GM23338 (cell line): ENCODE data around the gene TAGLN3.

Experiments used
- CREB1 ChIP-seq: fragments of 250-450 bp; sonication (Bioruptor Pico); IDR thresholded peaks from 2 replicates; pipeline ENCODE4 v1.5.0; 2020; ENCODE audit warnings: low read depth, mild to moderate bottlenecking, moderate library complexity
- CTCF ChIP-seq, 2 experiments: fragments of 200-600 bp in 1 of 2; sonication (generic) in 1 of 2; conservative IDR thresholded peaks; 2 replicates each; pipeline versions ENCODE4 v1.5.1 to v1.6.1; 2016 to 2017; ENCODE audit warnings: antibody characterized with exemption in 2 of 2, low read depth in 2 of 2, mild to moderate bottlenecking in 2 of 2, moderate library complexity in 1 of 2
- EZH2 ChIP-seq: fragments of 200-600 bp; sonication (generic); IDR thresholded peaks from one replicate; pipeline ENCODE4 v1.8.0; 2017; ENCODE audit warnings: antibody characterized with exemption, mild to moderate bottlenecking, low read depth; ENCODE audit not compliant: unreplicated experiment
- JUNB ChIP-seq: IDR thresholded peaks from one replicate; pipeline ENCODE4 v1.6.1; 2016; ENCODE audit warnings: antibody characterized with exemption; ENCODE audit not compliant: unreplicated experiment
- NANOG ChIP-seq: IDR thresholded peaks from 2 replicates; pipeline ENCODE4 v1.6.1; 2016; ENCODE audit warnings: antibody characterized with exemption, borderline replicate concordance
- POLR2AphosphoS5 ChIP-seq: IDR thresholded peaks from 2 replicates; pipeline ENCODE4 v1.6.1; 2016; ENCODE audit warnings: antibody characterized with exemption, low read depth
- REST ChIP-seq: IDR thresholded peaks from one replicate; pipeline ENCODE4 v1.6.1; 2018; ENCODE audit warnings: antibody characterized with exemption; ENCODE audit not compliant: unreplicated experiment
- ZNF331 ChIP-seq: fragments of 250-450 bp; sonication (Bioruptor Pico); IDR thresholded peaks from 2 replicates; pipeline ENCODE4 v1.5.0; 2020; ENCODE audit warnings: low read depth, mild to moderate bottlenecking, moderate library complexity

GRCh38 chr3:111980716-111981456, 17.8 kb upstream of the TAGLN3 start:
- TF ChIP-seq CTCF (conservative IDR thresholded peaks at IDR 0.05; ENCODE audit: low read depth in 2 of 2), result no peak
- TF ChIP-seq POLR2AphosphoS5, result no peak
- TF ChIP-seq EZH2, result no peak
- TF ChIP-seq JUNB, result no peak
- TF ChIP-seq REST, result no peak
- no peak for TF ChIP-seq CREB1 (CRISPR knock-in tag)
- TF ChIP-seq NANOG, result no peak
- no peak for TF ChIP-seq ZNF331
